Endodermal cell (in vitro differentiated cells): ENCODE measurements around the gene ABI3. TPM values are rescaled to one million over a fixed set of nuclear protein-coding genes. Genes with fewer than 3 reads are reported as not detected.

Experiments used
- DNase-seq: peaks from one replicate; pipeline ENCODE4 v3.0.0-alpha.2; 2017
- H3K27ac ChIP-seq: 2 replicates; pipeline ENCODE4 v1.5.1; 2013; ENCODE audit warnings: mild to moderate bottlenecking, low read depth, low read length, moderate library complexity
- H3K27me3 ChIP-seq: 2 replicates; pipeline ENCODE4 v1.6.1; 2013; ENCODE audit warnings: mild to moderate bottlenecking, low read length, moderate library complexity; ENCODE audit not compliant: insufficient read depth, control insufficient read depth, poor library complexity, severe bottlenecking
- H3K36me3 ChIP-seq: 2 replicates; pipeline ENCODE4 v1.7.0; 2013; ENCODE audit warnings: mild to moderate bottlenecking, low read length, moderate library complexity; ENCODE audit not compliant: control insufficient read depth, insufficient read depth
- H3K4me1 ChIP-seq: one replicate; pipeline ENCODE4 v1.7.0; 2013; ENCODE audit warnings: low read length; ENCODE audit not compliant: control insufficient read depth, insufficient read depth
- H3K4me3 ChIP-seq: 2 replicates; pipeline ENCODE4 v1.5.1; 2013; ENCODE audit warnings: mild to moderate bottlenecking, low read length, moderate library complexity
- H3K9ac ChIP-seq: 2 replicates; pipeline ENCODE4 v1.6.1; 2013; ENCODE audit warnings: mild to moderate bottlenecking, low read length, moderate library complexity; ENCODE audit not compliant: poor library complexity, severe bottlenecking; ENCODE audit errors: extremely low read depth
- H3K9me3 ChIP-seq: 2 replicates; pipeline ENCODE4 v1.6.1; 2013; ENCODE audit warnings: mild to moderate bottlenecking, low read length, moderate library complexity; ENCODE audit not compliant: control insufficient read depth
- H3K27ac Mint-ChIP-seq: 2 replicates; pipeline ENCODE4 v1.8.0; 2020; ENCODE audit warnings: mixed read lengths
- H3K27me3 Mint-ChIP-seq: 2 replicates; pipeline ENCODE4 v1.8.0; 2021; ENCODE audit warnings: mild to moderate bottlenecking, mixed read lengths; ENCODE audit not compliant: insufficient read depth
- H3K36me3 Mint-ChIP-seq: 2 replicates; pipeline ENCODE4 v1.8.0; 2020; ENCODE audit warnings: low read depth, mixed read lengths
- H3K4me1 Mint-ChIP-seq: 2 replicates; pipeline ENCODE4 v1.8.0; 2020; ENCODE audit warnings: mixed read lengths
- H3K4me3 Mint-ChIP-seq: 2 replicates; pipeline ENCODE4 v1.8.0; 2020; ENCODE audit warnings: mild to moderate bottlenecking, moderate library complexity, mixed read lengths
- H3K9me3 Mint-ChIP-seq: 2 replicates; pipeline ENCODE4 v1.8.0; 2020; ENCODE audit warnings: mild to moderate bottlenecking, mixed read lengths
- CTCF ChIP-seq: fragments of 200-600 bp; sonication (generic); conservative IDR thresholded peaks from 2 replicates; pipeline ENCODE4 v1.5.0; 2021; ENCODE audit warnings: antibody characterized with exemption, mild to moderate bottlenecking
- WGBS, 2 experiments: methylation state at CpG; one replicate each; pipeline versions ENCODE4 v1.1.5 to v1.1.7; 2013; ENCODE audit warnings: missing lambda C conversion rate in 2 of 2, mixed read lengths in 1 of 2; ENCODE audit not compliant: insufficient coverage in 1 of 2, insufficient read length in 1 of 2; 5-methylcytosine and 5-hydroxymethylcytosine counted together
- total RNA-seq, 2 donors: library from RNA; stranded (reverse); fragmentation: NEBNext Ultra II Directional in 1 of 2; extraction: Animal tissue kit (Norgen Biotek cat#: 25700) in 1 of 2; gene quantifications; 2 replicates in 1 of 2; 3 replicates in 1 of 2; pipeline ENCODE4 v1.2.1, GENCODE V29; 2021

Gene ABI3
- total RNA-seq, 2 donors from 2014 or later: 0.58 to 1.7 TPM

- no peak for TF ChIP-seq CTCF
- Histone ChIP-seq H3K9me3 (no peaks in the 10 kb centered on the region), H3K27me3 (no peaks in the 10 kb centered on the region), H3K4me1 (no peaks in the 10 kb centered on the region), H3K9ac (no peak overlapping the region), H3K4me3 (no peak overlapping the region), H3K36me3 (no peaks in the 10 kb centered on the region), H3K27ac (no peak overlapping the region)
- Mint-ChIP-seq H3K4me3 (no peak overlapping the region), H3K27ac (no peak overlapping the region), H3K27me3 (no peaks in the 10 kb centered on the region), H3K36me3 (no peaks in the 10 kb centered on the region), H3K9me3 (no peaks in the 10 kb centered on the region), H3K4me1 (peaks cover 4% of the 10 kb centered on the region)
- 95 to 100% methylated on average over 4 to 5 of the region's 5 CpGs for WGBS, 2 experiments
- DNase-seq: no peak
These were observed 58.8 kb downstream of the ABI3 start for GRCh38 chr17:49269356-49269755.

Other genes with a start within 250 kb of the ABI3 start
- gene GIP, start 242.1 kb upstream of the ABI3 start, total RNA-seq: 1 to 10 TPM in 1 of 2 donors, not detected in 1; 1.1 TPM
- 100 to 1,000 TPM; 333 to 360 TPM for gene IGF2BP1, start 213.3 kb upstream of the ABI3 start, total RNA-seq
- under 1 TPM; 0.04 to 0.11 TPM for gene B4GALNT2, start 77.9 kb upstream of the ABI3 start, total RNA-seq
- gene GNGT2, start 133 bp upstream of the ABI3 start, total RNA-seq: 1 to 10 TPM in 1 of 2 donors, not detected in 1; 1.1 TPM
- 1 to 10 TPM in 1 of 2 donors, under 1 TPM in 1; 0.82 to 1.3 TPM for gene PHOSPHO1, start 20.1 kb downstream of the ABI3 start, total RNA-seq
- 10 to 100 TPM; 42.6 to 60.0 TPM for gene ZNF652, start 151.5 kb downstream of the ABI3 start, total RNA-seq
- gene PHB1, start 204.2 kb downstream of the ABI3 start, total RNA-seq: 100 to 1,000 TPM; 227 to 263 TPM